ENCODE data around the gene ADD2. TPM values are rescaled to one million over a fixed set of nuclear protein-coding genes. Genes with fewer than 3 reads are reported as not detected.

ADD2 gene
- total RNA-seq, 1 experiment from 2014 or later: 5.6 TPM

DNA sequence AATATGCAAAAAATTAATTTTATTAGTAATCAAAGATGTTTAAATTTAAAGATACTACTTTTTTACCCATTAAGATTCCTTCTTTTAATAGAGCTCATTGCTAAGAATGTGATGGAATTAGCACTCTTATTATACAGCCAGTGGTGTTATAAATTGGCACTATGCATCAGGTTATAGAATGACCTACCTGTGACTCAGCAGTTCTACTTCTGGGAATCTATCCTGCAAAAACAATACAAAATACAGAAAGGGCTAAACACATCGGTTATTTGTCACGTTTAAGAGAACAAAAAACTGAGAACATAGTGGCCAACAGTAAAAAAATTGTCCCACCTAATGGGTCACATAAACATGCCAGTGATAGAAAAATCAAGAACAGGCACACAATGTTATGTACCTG lies 9.4 kb upstream of the ADD2 start:
- no TSS peak for BruUV-seq (replicated peaks)
- POLR2A ChIA-PET (ENCODE audit: low non-redundant PET): no interaction called here
- H3K36me3 ChIP-seq (ENCODE audit: insufficient read depth, low read length, poor library complexity, severe bottlenecking): no peaks in the 10 kb centered on the region
- H3K4me1 ChIP-seq (ENCODE audit: insufficient read depth, low read length, poor library complexity, severe bottlenecking): no peaks in the 10 kb centered on the region
- CTCF ChIA-PET: no interaction called here
- H3K4me3 ChIP-seq (ENCODE audit: low read depth, low read length, poor library complexity, severe bottlenecking): no peak overlapping the region
- DNase-seq (ENCODE audit: low spot score): no peak
- intact Hi-C loops (cut with micrococcal nuclease; ENCODE audit: unreplicated experiment): no loop called here
- no peaks in the 10 kb centered on the region for H3K9me3 ChIP-seq (ENCODE audit: low read depth, low read length, poor library complexity, severe bottlenecking)
- peaks cover 13% of the 10 kb centered on the region for H3K27me3 ChIP-seq (replicated peaks; ENCODE audit: insufficient read depth, low read depth, low read length, poor library complexity)
- TF ChIP-seq EZH2 (IDR thresholded peaks at IDR 0.05; ENCODE audit: borderline replicate concordance, low read depth, low read length, poor library complexity, severe bottlenecking): no peak
- TF ChIP-seq, protein P1, sequence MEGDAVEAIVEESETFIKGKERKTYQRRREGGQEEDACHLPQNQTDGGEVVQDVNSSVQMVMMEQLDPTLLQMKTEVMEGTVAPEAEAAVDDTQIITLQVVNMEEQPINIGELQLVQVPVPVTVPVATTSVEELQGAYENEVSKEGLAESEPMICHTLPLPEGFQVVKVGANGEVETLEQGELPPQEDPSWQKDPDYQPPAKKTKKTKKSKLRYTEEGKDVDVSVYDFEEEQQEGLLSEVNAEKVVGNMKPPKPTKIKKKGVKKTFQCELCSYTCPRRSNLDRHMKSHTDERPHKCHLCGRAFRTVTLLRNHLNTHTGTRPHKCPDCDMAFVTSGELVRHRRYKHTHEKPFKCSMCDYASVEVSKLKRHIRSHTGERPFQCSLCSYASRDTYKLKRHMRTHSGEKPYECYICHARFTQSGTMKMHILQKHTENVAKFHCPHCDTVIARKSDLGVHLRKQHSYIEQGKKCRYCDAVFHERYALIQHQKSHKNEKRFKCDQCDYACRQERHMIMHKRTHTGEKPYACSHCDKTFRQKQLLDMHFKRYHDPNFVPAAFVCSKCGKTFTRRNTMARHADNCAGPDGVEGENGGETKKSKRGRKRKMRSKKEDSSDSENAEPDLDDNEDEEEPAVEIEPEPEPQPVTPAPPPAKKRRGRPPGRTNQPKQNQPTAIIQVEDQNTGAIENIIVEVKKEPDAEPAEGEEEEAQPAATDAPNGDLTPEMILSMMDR (conservative IDR thresholded peaks at IDR 0.05; ENCODE audit: low read depth, low read length): no peak
- H3K27ac ChIP-seq (ENCODE audit: low read depth, low read length, poor library complexity, severe bottlenecking): no peak overlapping the region

DNA sequence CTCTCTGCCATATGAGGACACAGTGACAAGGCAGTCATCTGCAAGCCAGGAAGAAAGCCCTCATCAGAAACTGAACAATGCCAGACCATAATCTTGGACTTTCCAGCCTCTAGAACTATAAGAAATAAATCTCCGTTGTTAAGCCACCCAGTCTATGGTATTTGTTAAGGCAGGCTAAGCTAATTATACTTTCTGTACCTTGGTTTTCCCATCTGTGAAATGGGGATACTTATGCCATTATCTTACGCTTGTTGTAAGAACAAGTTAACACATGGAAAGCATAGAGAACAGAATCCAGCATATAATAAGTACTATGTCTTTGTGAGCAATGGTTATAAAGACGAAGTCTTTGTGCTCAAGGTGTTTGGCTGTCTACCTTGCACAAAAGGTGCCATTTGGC lies 8.3 kb upstream of the ADD2 start:
- ChIA-PET CTCF (no interaction called here), POLR2A (ENCODE audit: low non-redundant PET) (no interaction called here)
- Histone ChIP-seq H3K36me3 (ENCODE audit: insufficient read depth, low read length, poor library complexity, severe bottlenecking) (no peaks in the 10 kb centered on the region), H3K27ac (ENCODE audit: low read depth, low read length, poor library complexity, severe bottlenecking) (no peak overlapping the region), H3K27me3 (replicated peaks; ENCODE audit: insufficient read depth, low read depth, low read length, poor library complexity) (peaks cover 13% of the 10 kb centered on the region), H3K9me3 (ENCODE audit: low read depth, low read length, poor library complexity, severe bottlenecking) (no peaks in the 10 kb centered on the region), H3K4me1 (ENCODE audit: insufficient read depth, low read length, poor library complexity, severe bottlenecking) (no peaks in the 10 kb centered on the region), H3K4me3 (ENCODE audit: low read depth, low read length, poor library complexity, severe bottlenecking) (no peak overlapping the region)
- intact Hi-C loops (cut with micrococcal nuclease; ENCODE audit: unreplicated experiment): no loop called here
- no peak for DNase-seq (ENCODE audit: low spot score)
- no TSS peak for BruUV-seq (replicated peaks)
- TF ChIP-seq EZH2 (IDR thresholded peaks at IDR 0.05; ENCODE audit: borderline replicate concordance, low read depth, low read length, poor library complexity, severe bottlenecking): no peak
- TF ChIP-seq, protein P1 (conservative IDR thresholded peaks at IDR 0.05; ENCODE audit: low read depth, low read length): no peak

DNA sequence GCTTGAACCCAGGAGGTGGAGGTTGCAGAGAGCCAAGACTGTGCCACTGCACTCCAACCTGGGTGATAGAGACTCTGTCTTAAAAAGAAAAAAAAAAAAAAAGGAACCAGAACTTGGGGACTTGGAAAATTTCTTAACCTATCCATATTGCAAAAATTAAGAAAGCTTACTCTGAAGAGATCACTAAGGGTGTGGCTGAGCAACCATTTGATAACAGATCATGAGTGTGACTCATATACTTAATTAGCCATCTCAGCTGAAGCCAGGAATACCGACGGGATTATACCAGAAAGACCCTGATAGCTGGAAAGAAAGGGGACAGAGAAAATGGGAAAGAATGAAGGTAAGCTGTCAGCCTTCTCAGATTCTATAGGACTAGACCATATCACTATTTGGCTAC lies 7.1 kb upstream of the ADD2 start:
- TF ChIP-seq, protein P1 (conservative IDR thresholded peaks at IDR 0.05; ENCODE audit: low read depth, low read length): no peak
- TF ChIP-seq EZH2 (IDR thresholded peaks at IDR 0.05; ENCODE audit: borderline replicate concordance, low read depth, low read length, poor library complexity, severe bottlenecking): no peak
- H3K27me3 ChIP-seq (replicated peaks; ENCODE audit: insufficient read depth, low read depth, low read length, poor library complexity): peaks cover 13% of the 10 kb centered on the region
- CTCF ChIA-PET: no interaction called here
- POLR2A ChIA-PET (ENCODE audit: low non-redundant PET): no interaction called here
- intact Hi-C loops (cut with micrococcal nuclease; ENCODE audit: unreplicated experiment): no loop called here
- no peak overlapping the region for H3K27ac ChIP-seq (ENCODE audit: low read depth, low read length, poor library complexity, severe bottlenecking)
- H3K4me1 ChIP-seq (ENCODE audit: insufficient read depth, low read length, poor library complexity, severe bottlenecking): no peaks in the 10 kb centered on the region
- no TSS peak for BruUV-seq (replicated peaks)
- H3K4me3 ChIP-seq (ENCODE audit: low read depth, low read length, poor library complexity, severe bottlenecking): no peak overlapping the region
- no peaks in the 10 kb centered on the region for H3K36me3 ChIP-seq (ENCODE audit: insufficient read depth, low read length, poor library complexity, severe bottlenecking)
- no peak for DNase-seq (ENCODE audit: low spot score)
- no peaks in the 10 kb centered on the region for H3K9me3 ChIP-seq (ENCODE audit: low read depth, low read length, poor library complexity, severe bottlenecking)
